ENCODE measurements around the gene LYST.

The LYST gene

GRCh38 chr1:235887676-235888075 lies 21.0 kb upstream of the LYST start:
- no peak for DNase-seq

GRCh38 chr1:235885655-235886262 lies 19.1 kb upstream of the LYST start:
- DNase-seq, result no peak

- no peak for DNase-seq
Observed at GRCh38 chr1:235883261-235883927, 16.7 kb upstream of the LYST start.

GRCh38 chr1:235882816-235883215 lies 16.1 kb upstream of the LYST start:
- no peak for DNase-seq

GRCh38 chr1:235881930-235882700 lies 15.4 kb upstream of the LYST start:
- no peak for DNase-seq

GRCh38 chr1:235878082-235878811 lies 11.5 kb upstream of the LYST start:
- no peak for DNase-seq

- DNase-seq, result no peak
Observed at GRCh38 chr1:235876402-235876841, 9.7 kb upstream of the LYST start.

- DNase-seq, result no peak
Observed at GRCh38 chr1:235875036-235875597, 8.4 kb upstream of the LYST start.

GRCh38 chr1:235874261-235874660 lies 7.6 kb upstream of the LYST start:
- DNase-seq, result no peak

GRCh38 chr1:235873571-235873970 lies 6.9 kb upstream of the LYST start:
- no peak for DNase-seq

- DNase-seq, result no peak
Observed at GRCh38 chr1:235873045-235873444, 6.3 kb upstream of the LYST start.

- no peak for DNase-seq
Observed at GRCh38 chr1:235872270-235872669, 5.6 kb upstream of the LYST start.

GRCh38 chr1:235867903-235868469 lies 1.3 kb upstream of the LYST start:
- DNase-seq, result no peak

GRCh38 chr1:235866913-235867845 lies 473 bp upstream of the LYST start:
- DNase-seq, result peak; percentile 98

- no peak for DNase-seq
Observed at GRCh38 chr1:235865565-235866204, 1.0 kb downstream of the LYST start.

GRCh38 chr1:235864931-235865525 lies 1.7 kb downstream of the LYST start:
- DNase-seq, result no peak

- DNase-seq, result no peak
Observed at GRCh38 chr1:235864469-235864868, 2.2 kb downstream of the LYST start.

- no peak for DNase-seq
Observed at GRCh38 chr1:235863699-235864093, 3.0 kb downstream of the LYST start.

- no peak for DNase-seq
Observed at GRCh38 chr1:235861857-235862256, 4.8 kb downstream of the LYST start.

- no peak for DNase-seq
Observed at GRCh38 chr1:235860829-235861228, 5.9 kb downstream of the LYST start.

GRCh38 chr1:235859789-235860188 lies 6.9 kb downstream of the LYST start:
- no peak for DNase-seq
